ENCODE results near the gene MYOM1.

The MYOM1 gene

GRCh38 chr18:3104190-3105054, 115.3 kb downstream of the MYOM1 start:
- TF ChIP-seq GATA2 (IDR thresholded peaks at IDR 0.05; ENCODE audit: low read depth, low read length) (no peak), GATA3 (IDR thresholded peaks at IDR 0.05; ENCODE audit: low read depth, low read length) (no peak)

GRCh38 chr18:3103576-3103975, 116.2 kb downstream of the MYOM1 start:
- no peak for TF ChIP-seq GATA3 (IDR thresholded peaks at IDR 0.05; ENCODE audit: low read depth, low read length)
- no peak for TF ChIP-seq GATA2 (IDR thresholded peaks at IDR 0.05; ENCODE audit: low read depth, low read length)

DNA sequence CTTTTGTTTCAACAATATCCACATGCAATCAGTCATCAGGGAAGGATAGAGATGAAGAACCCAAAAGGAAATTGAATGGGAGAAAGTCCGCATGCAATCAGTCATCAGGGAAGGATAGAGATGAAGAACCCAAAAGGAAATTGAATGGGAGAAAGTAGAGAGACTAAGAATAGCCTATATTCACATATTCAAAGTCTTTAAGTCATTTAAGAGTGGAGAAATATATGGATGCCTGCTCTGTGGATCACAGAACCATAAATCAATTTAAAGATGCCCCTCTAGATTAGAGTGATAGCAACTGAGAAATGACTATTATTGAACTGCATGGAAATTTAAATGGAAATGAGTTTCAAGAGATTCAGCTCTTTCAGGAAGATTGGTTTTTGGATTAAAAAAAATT, 116.8 kb downstream of the MYOM1 start:
- no peak for TF ChIP-seq GATA2 (IDR thresholded peaks at IDR 0.05; ENCODE audit: low read depth, low read length)
- no peak for TF ChIP-seq GATA3 (IDR thresholded peaks at IDR 0.05; ENCODE audit: low read depth, low read length)

DNA sequence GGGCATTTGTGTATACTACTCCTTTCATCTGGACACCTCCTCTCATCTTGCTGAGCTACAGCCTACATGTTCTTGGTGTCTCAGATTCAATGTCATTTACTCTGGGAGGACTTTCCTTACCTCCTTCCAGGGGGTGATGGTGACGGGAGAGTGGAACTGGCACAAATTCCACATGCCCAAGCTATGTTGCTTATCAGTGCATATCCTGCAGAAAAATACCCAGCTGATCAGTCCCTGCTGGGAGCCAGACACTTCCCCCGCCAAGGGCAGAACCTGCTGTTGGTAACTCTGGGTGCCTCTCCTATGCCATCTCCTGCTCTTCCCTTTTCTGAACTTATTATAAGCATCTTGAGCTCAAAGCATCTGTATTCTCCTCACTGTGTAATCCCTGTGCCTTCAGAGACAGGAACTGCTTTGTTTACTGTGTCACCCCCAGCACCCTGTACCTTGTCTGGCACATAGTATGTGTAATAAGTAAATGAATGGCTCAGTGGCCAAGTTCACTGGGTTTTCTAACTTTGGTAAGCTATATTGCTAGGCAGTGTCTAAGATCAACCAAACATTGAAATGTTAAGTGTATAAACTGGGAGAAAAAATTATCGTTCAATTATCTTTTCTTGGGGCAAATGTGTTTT, 119.2 kb downstream of the MYOM1 start:
- TF ChIP-seq GATA3 (IDR thresholded peaks at IDR 0.05; ENCODE audit: low read depth, low read length) (no peak), GATA2 (IDR thresholded peaks at IDR 0.05; ENCODE audit: low read depth, low read length) (no peak)

- TF ChIP-seq GATA3 (IDR thresholded peaks at IDR 0.05; ENCODE audit: low read depth, low read length) (no peak), GATA2 (IDR thresholded peaks at IDR 0.05; ENCODE audit: low read depth, low read length) (no peak)
Measured at GRCh38 chr18:3099327-3099726, 120.4 kb downstream of the MYOM1 start.

GRCh38 chr18:3097082-3097481, 122.7 kb downstream of the MYOM1 start:
- TF ChIP-seq GATA2 (IDR thresholded peaks at IDR 0.05; ENCODE audit: low read depth, low read length): no peak
- no peak for TF ChIP-seq GATA3 (IDR thresholded peaks at IDR 0.05; ENCODE audit: low read depth, low read length)

DNA sequence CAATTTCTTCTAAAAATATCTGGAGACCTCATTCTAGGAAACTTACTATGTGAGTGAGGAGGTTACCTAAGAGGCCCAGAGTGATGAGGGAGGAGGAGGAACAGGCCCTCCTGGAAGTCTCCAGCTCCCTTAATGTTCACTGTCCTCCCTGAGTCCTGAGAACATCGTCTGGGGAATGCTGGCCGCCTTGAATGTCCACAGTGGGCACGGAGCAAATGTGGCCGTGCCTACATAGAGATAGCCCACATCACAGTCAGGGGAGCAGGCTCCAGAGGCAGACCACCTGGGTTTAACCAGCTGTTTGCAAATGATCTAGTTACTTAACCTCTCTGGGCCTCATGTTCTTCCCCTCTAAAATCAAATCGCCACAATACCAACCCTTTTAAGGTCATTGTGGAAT, 123.8 kb downstream of the MYOM1 start:
- TF ChIP-seq GATA3 (IDR thresholded peaks at IDR 0.05; ENCODE audit: low read depth, low read length): no peak
- no peak for TF ChIP-seq GATA2 (IDR thresholded peaks at IDR 0.05; ENCODE audit: low read depth, low read length)

DNA sequence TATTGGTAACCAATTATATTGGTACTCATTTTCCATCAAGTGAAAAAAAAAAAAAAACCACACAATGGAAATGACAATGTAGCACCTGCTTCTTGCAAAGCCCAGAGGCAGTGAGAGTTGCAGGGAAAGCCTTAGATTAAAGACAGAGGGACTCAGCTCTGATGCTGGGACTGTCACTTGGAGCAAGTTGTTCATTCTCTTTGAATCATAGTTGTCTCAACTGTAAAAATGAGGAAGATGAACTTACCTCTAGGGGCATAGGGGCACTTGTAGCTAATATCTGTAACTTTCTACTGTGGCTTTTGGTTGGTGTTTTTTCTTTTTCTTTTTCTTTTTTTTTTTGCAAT, 125.5 kb downstream of the MYOM1 start:
- no peak for TF ChIP-seq GATA3 (IDR thresholded peaks at IDR 0.05; ENCODE audit: low read depth, low read length)

DNA sequence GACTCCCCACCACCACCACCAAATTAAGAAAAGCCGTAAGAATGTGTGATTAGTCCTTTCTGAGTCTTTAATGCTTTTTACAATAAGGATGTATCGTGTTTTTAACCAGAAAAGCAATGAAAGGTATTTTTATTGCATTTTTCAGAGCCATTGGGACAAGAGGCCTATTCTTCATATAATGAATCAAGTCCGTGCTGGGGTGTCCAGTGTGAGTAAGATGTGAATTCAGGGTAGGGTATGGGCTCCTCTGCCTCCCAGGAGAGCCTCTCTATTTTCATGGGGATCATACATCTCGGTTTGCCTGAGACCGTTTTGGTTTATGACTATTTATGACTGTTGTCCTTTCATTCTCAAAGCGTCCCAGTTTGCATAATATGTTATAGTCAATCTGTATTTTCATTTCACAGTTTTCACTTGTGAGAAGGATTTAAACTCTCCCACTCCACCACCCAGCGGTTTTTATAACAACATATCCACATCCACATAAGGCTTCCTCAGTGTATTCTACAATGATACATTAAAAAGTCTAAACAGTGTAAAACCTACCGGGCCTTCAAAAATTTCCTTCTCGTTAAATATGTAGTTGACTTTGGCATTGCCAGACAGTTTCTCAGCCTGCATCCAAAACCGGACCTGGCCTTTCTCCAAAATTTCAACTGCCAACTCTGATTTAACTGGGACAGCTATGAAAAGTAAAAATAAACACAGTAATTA, 126.0 kb downstream of the MYOM1 start:
- no peak for TF ChIP-seq GATA3 (IDR thresholded peaks at IDR 0.05; ENCODE audit: low read depth, low read length)
- no peak for TF ChIP-seq GATA2 (IDR thresholded peaks at IDR 0.05; ENCODE audit: low read depth, low read length)

DNA sequence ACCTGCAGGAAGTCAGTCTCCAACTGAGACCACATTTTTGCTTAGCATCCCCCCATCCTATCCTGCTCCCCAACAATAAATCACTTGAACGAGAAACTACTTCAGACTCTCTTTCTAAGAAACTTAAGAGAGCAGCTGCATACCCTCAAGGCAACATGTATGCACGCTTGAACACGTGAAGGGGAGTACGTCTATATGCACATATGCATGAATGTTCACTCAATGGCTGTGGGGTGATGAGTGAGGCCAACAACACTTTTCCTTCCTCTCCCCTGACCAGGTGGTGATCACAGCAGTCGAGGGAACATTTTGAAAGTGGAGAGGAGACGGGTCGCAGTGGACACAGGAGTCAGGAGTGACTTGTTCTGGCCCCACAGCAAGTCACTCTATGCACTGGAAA, 127.0 kb downstream of the MYOM1 start:
- TF ChIP-seq GATA2 (IDR thresholded peaks at IDR 0.05; ENCODE audit: low read depth, low read length): no peak
- TF ChIP-seq GATA3 (IDR thresholded peaks at IDR 0.05; ENCODE audit: low read depth, low read length): no peak

- no peak for TF ChIP-seq GATA3 (IDR thresholded peaks at IDR 0.05; ENCODE audit: low read depth, low read length)
Measured at GRCh38 chr18:3089579-3089978, 130.2 kb downstream of the MYOM1 start.

DNA sequence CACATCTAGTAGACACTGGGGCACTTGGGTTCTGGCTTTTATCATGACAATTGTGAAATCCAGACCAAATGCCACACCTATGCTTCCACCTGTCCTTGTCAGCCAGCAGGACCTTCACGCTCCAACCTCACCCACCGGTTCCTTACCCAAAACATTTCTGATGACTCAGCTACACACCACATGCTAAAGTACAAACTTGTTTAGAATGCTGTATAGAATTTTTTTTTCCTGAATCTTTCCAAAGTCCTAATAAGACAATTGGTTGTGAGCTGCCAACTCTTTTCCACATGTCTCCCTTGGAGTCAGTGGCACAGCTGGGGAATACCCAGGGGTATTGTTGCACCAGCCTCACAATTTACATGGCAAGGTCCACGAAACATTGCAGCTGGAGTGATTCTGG, 131.3 kb downstream of the MYOM1 start:
- TF ChIP-seq GATA2 (IDR thresholded peaks at IDR 0.05; ENCODE audit: low read depth, low read length) (no peak), GATA3 (IDR thresholded peaks at IDR 0.05; ENCODE audit: low read depth, low read length) (no peak)

- TF ChIP-seq GATA3 (IDR thresholded peaks at IDR 0.05; ENCODE audit: low read depth, low read length) (no peak), GATA2 (IDR thresholded peaks at IDR 0.05; ENCODE audit: low read depth, low read length) (no peak)
Measured at GRCh38 chr18:3086871-3087270, 132.9 kb downstream of the MYOM1 start.

DNA sequence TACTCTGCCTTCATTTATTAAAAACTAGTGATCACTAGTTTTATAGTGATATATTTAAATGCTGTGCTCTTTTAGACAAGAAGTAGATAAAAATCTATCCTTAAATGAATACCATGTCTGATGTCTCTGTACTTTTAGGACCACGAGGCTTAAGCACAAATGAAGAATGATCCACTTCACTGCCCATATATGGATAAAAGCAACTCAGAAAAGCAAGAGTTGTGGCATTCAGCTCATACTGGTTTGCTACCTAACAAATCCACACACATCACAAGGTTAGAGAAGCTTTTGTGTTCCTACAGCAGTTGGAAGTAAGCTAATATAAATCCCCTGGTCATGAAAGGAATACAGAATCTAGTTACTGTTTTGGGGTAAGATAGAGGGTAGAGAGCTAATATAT, 134.2 kb downstream of the MYOM1 start:
- TF ChIP-seq GATA3 (IDR thresholded peaks at IDR 0.05; ENCODE audit: low read depth, low read length) (no peak), GATA2 (IDR thresholded peaks at IDR 0.05; ENCODE audit: low read depth, low read length) (no peak)

GRCh38 chr18:3084206-3084605, 135.6 kb downstream of the MYOM1 start:
- TF ChIP-seq GATA2 (IDR thresholded peaks at IDR 0.05; ENCODE audit: low read depth, low read length) (no peak), GATA3 (IDR thresholded peaks at IDR 0.05; ENCODE audit: low read depth, low read length) (no peak)

Data from SH-SY5Y (cell line).